GM23338 (cell line): ENCODE results near the gene RAI14.

Source experiments
- CREB1 ChIP-seq: fragments of 250-450 bp; sonication (Bioruptor Pico); IDR thresholded peaks from 2 replicates; pipeline ENCODE4 v1.5.0; 2020; ENCODE audit warnings: low read depth, mild to moderate bottlenecking, moderate library complexity
- CTCF ChIP-seq, 2 experiments: fragments of 200-600 bp in 1 of 2; sonication (generic) in 1 of 2; conservative IDR thresholded peaks; 2 replicates each; pipeline versions ENCODE4 v1.5.1 to v1.6.1; 2016 to 2017; ENCODE audit warnings: antibody characterized with exemption in 2 of 2, low read depth in 2 of 2, mild to moderate bottlenecking in 2 of 2, moderate library complexity in 1 of 2
- EZH2 ChIP-seq: fragments of 200-600 bp; sonication (generic); IDR thresholded peaks from one replicate; pipeline ENCODE4 v1.8.0; 2017; ENCODE audit warnings: antibody characterized with exemption, mild to moderate bottlenecking, low read depth; ENCODE audit not compliant: unreplicated experiment
- EZH2phosphoT487 ChIP-seq: fragments of 200-600 bp; sonication (generic); IDR thresholded peaks from one replicate; pipeline ENCODE4 v1.8.1; 2018; ENCODE audit warnings: antibody characterized with exemption; ENCODE audit not compliant: unreplicated experiment
- JUNB ChIP-seq: IDR thresholded peaks from one replicate; pipeline ENCODE4 v1.6.1; 2016; ENCODE audit warnings: antibody characterized with exemption; ENCODE audit not compliant: unreplicated experiment
- NANOG ChIP-seq: IDR thresholded peaks from 2 replicates; pipeline ENCODE4 v1.6.1; 2016; ENCODE audit warnings: antibody characterized with exemption, borderline replicate concordance
- POLR2AphosphoS5 ChIP-seq: IDR thresholded peaks from 2 replicates; pipeline ENCODE4 v1.6.1; 2016; ENCODE audit warnings: antibody characterized with exemption, low read depth
- REST ChIP-seq: IDR thresholded peaks from one replicate; pipeline ENCODE4 v1.6.1; 2018; ENCODE audit warnings: antibody characterized with exemption; ENCODE audit not compliant: unreplicated experiment
- STAT1 ChIP-seq: IDR thresholded peaks from one replicate; pipeline ENCODE4 v1.6.1; 2016; ENCODE audit warnings: antibody characterized with exemption; ENCODE audit not compliant: unreplicated experiment

- no peak for TF ChIP-seq EZH2phosphoT487
- no peak for TF ChIP-seq CTCF (conservative IDR thresholded peaks at IDR 0.05; ENCODE audit: low read depth in 2 of 2)
- TF ChIP-seq POLR2AphosphoS5 = no peak
- no peak for TF ChIP-seq EZH2
- TF ChIP-seq REST = no peak
- no peak for TF ChIP-seq JUNB
- TF ChIP-seq NANOG = no peak
- TF ChIP-seq STAT1 = no peak
- TF ChIP-seq CREB1 (CRISPR knock-in tag) = no peak
Measured at GRCh38 chr5:34648840-34649158, 7.3 kb upstream of the RAI14 start.
